SK-N-SH treated with all-trans-retinoic acid at 6 μM for 48 hours (cell line): ENCODE measurements around the gene CTSH.

ENCODE experiments used
- GLIS3 ChIP-seq: fragments of 250-450 bp; sonication (Bioruptor Pico); IDR thresholded peaks from 2 replicates; pipeline ENCODE4 v1.5.0; 2020; ENCODE audit warnings: mild to moderate bottlenecking, moderate library complexity
- PATZ1 ChIP-seq: fragments of 250-450 bp; sonication (Bioruptor Pico); IDR thresholded peaks from 2 replicates; pipeline ENCODE4 v1.8.0; 2020; ENCODE audit warnings: mild to moderate bottlenecking, moderate library complexity, borderline replicate concordance
- ZFP3 ChIP-seq: fragments of 250-450 bp; sonication (Bioruptor Pico); IDR thresholded peaks from 2 replicates; pipeline ENCODE4 v1.5.0; 2020; ENCODE audit warnings: mild to moderate bottlenecking, moderate library complexity
- ZNF8 ChIP-seq: fragments of 450-650 bp; formaldehyde crosslinking; IDR thresholded peaks from 2 replicates; pipeline ENCODE4 v1.5.0; 2020; ENCODE audit warnings: mild to moderate bottlenecking, moderate library complexity

- TF ChIP-seq ZNF8 (no peak), GLIS3 (CRISPR knock-in tag) (no peak), PATZ1 (CRISPR knock-in tag) (no peak), ZFP3 (no peak)
Observed at GRCh38 chr15:78977091-78977571, 32.3 kb upstream of the CTSH start.
